Right atrium auricular region (tissue), 2 donors: ENCODE measurements around the gene KIAA0232. TPM values are rescaled to one million over a fixed set of nuclear protein-coding genes. Genes with fewer than 3 reads are reported as not detected.

Source experiments
- DNase-seq: peaks from one replicate; pipeline ENCODE4 v3.0.0-alpha.2; 2019; ENCODE audit warnings: low spot score
- H3K27ac ChIP-seq, 2 donors: fragments of 200-600 bp; sonication (generic); 1 replicate in 1 of 2; 2 replicates in 1 of 2; pipeline ENCODE4 v1.5.1; 2016 to 2019
- H3K27me3 ChIP-seq, 2 donors: fragments of 200-600 bp; sonication (generic); one replicate each; pipeline versions ENCODE4 v1.5.1 to v1.6.0; 2017 to 2019
- H3K36me3 ChIP-seq: fragments of 200-600 bp; sonication (generic); one replicate; pipeline ENCODE4 v1.5.1; 2016
- H3K4me1 ChIP-seq, 2 donors: fragments of 200-600 bp; sonication (generic); one replicate each; pipeline versions ENCODE4 v1.5.1 to v1.6.0; 2017 to 2019
- H3K4me3 ChIP-seq, 2 donors: fragments of 200-600 bp; sonication (generic); 1 replicate in 1 of 2; 2 replicates in 1 of 2; pipeline ENCODE4 v1.5.1; 2017 to 2019; ENCODE audit warnings: mild to moderate bottlenecking in 1 of 2, moderate library complexity in 1 of 2
- H3K9me3 ChIP-seq, 2 donors: fragments of 200-600 bp; sonication (generic); one replicate each; pipeline ENCODE4 v1.5.1; 2019
- CTCF ChIP-seq, 2 donors: fragments of 200-600 bp; sonication (generic); IDR thresholded peaks; one replicate each; pipeline ENCODE4 v1.5.1; 2019; ENCODE audit warnings: antibody characterized with exemption in 2 of 2
- total RNA-seq, 2 donors: library from RNA; depleted of rRNA; stranded (reverse); fragments of >200 nt; gene quantifications; one replicate each; pipeline ENCODE4 v1.1.0, GENCODE V29; 2016

The KIAA0232 gene
- total RNA-seq, 2 donors from 2014 or later: 47.5 to 69.4 TPM

GRCh38 chr4:6748286-6748685 is 34.2 kb upstream of the KIAA0232 start:
- Histone ChIP-seq H3K4me1 (peaks cover 0 to 44% of the 10 kb centered on the region in 2 donors), H3K4me3 (no peak overlapping the region), H3K9me3 (no peaks in the 10 kb centered on the region), H3K27ac (peak overlapping the region in 1 of 2 donors; percentile 79), H3K36me3 (no peaks in the 10 kb centered on the region), H3K27me3 (no peaks in the 10 kb centered on the region)
- DNase-seq: no peak
- no peak for TF ChIP-seq CTCF (IDR thresholded peaks at IDR 0.05)

GRCh38 chr4:6749340-6750171 is 33.0 kb upstream of the KIAA0232 start:
- H3K27ac ChIP-seq: peak overlapping the region; percentile 47 to 57
- no peak overlapping the region for H3K4me3 ChIP-seq
- peaks cover 0 to 44% of the 10 kb centered on the region in 2 donors for H3K4me1 ChIP-seq
- no peaks in the 10 kb centered on the region for H3K27me3 ChIP-seq
- DNase-seq: peak; percentile 89
- H3K36me3 ChIP-seq: no peaks in the 10 kb centered on the region
- no peaks in the 10 kb centered on the region for H3K9me3 ChIP-seq
- no peak for TF ChIP-seq CTCF (IDR thresholded peaks at IDR 0.05)

GRCh38 chr4:6750286-6751221 is 32.0 kb upstream of the KIAA0232 start:
- DNase-seq: no peak
- Histone ChIP-seq H3K4me3 (no peak overlapping the region), H3K27me3 (no peaks in the 10 kb centered on the region), H3K4me1 (peaks cover 0 to 44% of the 10 kb centered on the region in 2 donors), H3K27ac (peak overlapping the region in 1 of 2 donors; percentile 57), H3K9me3 (no peaks in the 10 kb centered on the region), H3K36me3 (no peaks in the 10 kb centered on the region)
- TF ChIP-seq CTCF (IDR thresholded peaks at IDR 0.05): no peak

GRCh38 chr4:6751611-6752485 is 30.7 kb upstream of the KIAA0232 start:
- no peak for TF ChIP-seq CTCF (IDR thresholded peaks at IDR 0.05)
- DNase-seq: no peak
- H3K9me3 ChIP-seq: no peaks in the 10 kb centered on the region
- H3K36me3 ChIP-seq: no peaks in the 10 kb centered on the region
- H3K4me1 ChIP-seq: peaks cover 0 to 37% of the 10 kb centered on the region in 2 donors
- H3K27ac ChIP-seq: no peak overlapping the region
- no peaks in the 10 kb centered on the region for H3K27me3 ChIP-seq
- no peak overlapping the region for H3K4me3 ChIP-seq

GRCh38 chr4:6752486-6752829 is 30.1 kb upstream of the KIAA0232 start:
- DNase-seq: no peak
- no peak for TF ChIP-seq CTCF (IDR thresholded peaks at IDR 0.05)
- H3K9me3 ChIP-seq: no peaks in the 10 kb centered on the region
- peaks cover 0 to 31% of the 10 kb centered on the region in 2 donors for H3K4me1 ChIP-seq
- H3K4me3 ChIP-seq: no peak overlapping the region
- no peak overlapping the region for H3K27ac ChIP-seq
- H3K27me3 ChIP-seq: no peaks in the 10 kb centered on the region
- H3K36me3 ChIP-seq: no peaks in the 10 kb centered on the region
